LHCN-M2 (cell line): ENCODE results near the gene C16orf86. TPM values are rescaled to one million over a fixed set of nuclear protein-coding genes. Genes with fewer than 3 reads are reported as not detected.
"Not testable (repeated sequence)": the region's sequence is repeated elsewhere in the genome, so short reads cannot be mapped to it uniquely, and the experiment has no call there.

Experiments used
- DNase-seq: peaks from one replicate; pipeline ENCODE4 v3.0.0-alpha.2; 2012; ENCODE audit warnings: low read depth
- total RNA-seq: library from RNA; depleted of rRNA; stranded (reverse); fragments of >200 nt; gene quantifications from 2 replicates; pipeline ENCODE4 v1.2.3, GENCODE V29; 2014; rRNA removed

Gene C16orf86
- total RNA-seq, 1 experiment from 2014 or later = 6.3 TPM

GRCh38 chr16:67693517-67694285, 27.1 kb downstream of the C16orf86 start:
- not testable (repeated sequence) for DNase-seq

- no peak for DNase-seq
Observed at GRCh38 chr16:67694611-67695010, 28.0 kb downstream of the C16orf86 start.

- no peak for DNase-seq
Observed at GRCh38 chr16:67697422-67698185, 31.0 kb downstream of the C16orf86 start.

GRCh38 chr16:67699265-67699664, 32.7 kb downstream of the C16orf86 start:
- DNase-seq = no peak

- DNase-seq = no peak
Observed at GRCh38 chr16:67701420-67701819, 34.8 kb downstream of the C16orf86 start.

- DNase-seq = no peak
Observed at GRCh38 chr16:67702130-67702529, 35.5 kb downstream of the C16orf86 start.

GRCh38 chr16:67703626-67704025, 37.0 kb downstream of the C16orf86 start:
- DNase-seq = no peak

GRCh38 chr16:67704110-67704509, 37.5 kb downstream of the C16orf86 start:
- DNase-seq = no peak

GRCh38 chr16:67707210-67707609, 40.6 kb downstream of the C16orf86 start:
- DNase-seq = no peak

GRCh38 chr16:67707790-67708189, 41.2 kb downstream of the C16orf86 start:
- no peak for DNase-seq

- DNase-seq = peak; percentile 37
Observed at GRCh38 chr16:67708368-67708771, 41.8 kb downstream of the C16orf86 start.

- DNase-seq = no peak
Observed at GRCh38 chr16:67709050-67709449, 42.4 kb downstream of the C16orf86 start.

- DNase-seq = no peak
Observed at GRCh38 chr16:67710607-67711006, 44.0 kb downstream of the C16orf86 start.

- DNase-seq = no peak
Observed at GRCh38 chr16:67713647-67714273, 47.1 kb downstream of the C16orf86 start.

- no peak for DNase-seq
Observed at GRCh38 chr16:67714522-67714921, 47.9 kb downstream of the C16orf86 start.

- DNase-seq = no peak
Observed at GRCh38 chr16:67716097-67716496, 49.5 kb downstream of the C16orf86 start.

Other genes with a start within 250 kb of the C16orf86 start
- gene HSD11B2, start 235.7 kb upstream of the C16orf86 start, total RNA-seq = 0.17 and 0.58 TPM in 2 replicates
- gene ATP6V0D1, start 185.7 kb upstream of the C16orf86 start, total RNA-seq = 147 and 156 TPM in 2 replicates
- gene AGRP, start 183.3 kb upstream of the C16orf86 start, total RNA-seq = not detected in 2 replicates
- 24.3 and 24.4 TPM in 2 replicates for gene RIPOR1, start 138.0 kb upstream of the C16orf86 start, total RNA-seq
- 30.6 and 36.7 TPM in 2 replicates for gene CTCF, start 104.3 kb upstream of the C16orf86 start, total RNA-seq
- gene CARMIL2, start 21.7 kb upstream of the C16orf86 start, total RNA-seq = 0.58 and 0.92 TPM in 2 replicates
- 44.2 and 49.5 TPM in 2 replicates for gene ACD, start 6.6 kb upstream of the C16orf86 start, total RNA-seq
- gene PARD6A, start 5.9 kb upstream of the C16orf86 start, total RNA-seq = 0.86 and 3.2 TPM in 2 replicates
- 13.8 and 17.1 TPM in 2 replicates for gene ENKD1, start 64 bp upstream of the C16orf86 start, total RNA-seq
- gene GFOD2, start 52.5 kb downstream of the C16orf86 start, total RNA-seq = 15.9 and 17.4 TPM in 2 replicates
- gene RANBP10, start 139.7 kb downstream of the C16orf86 start, total RNA-seq = 3.8 and 4.5 TPM in 2 replicates
- gene TSNAXIP1, start 140.1 kb downstream of the C16orf86 start, total RNA-seq = 0.77 and 1.6 TPM in 2 replicates
- 61.6 and 65.5 TPM in 2 replicates for gene THAP11, start 175.5 kb downstream of the C16orf86 start, total RNA-seq
- 86.3 and 142 TPM in 2 replicates for gene NUTF2, start 180.1 kb downstream of the C16orf86 start, total RNA-seq
- gene CENPT, start 180.9 kb downstream of the C16orf86 start, total RNA-seq = 52.6 and 55.5 TPM in 2 replicates
- 59.2 and 67.7 TPM in 2 replicates for gene EDC4, start 206.2 kb downstream of the C16orf86 start, total RNA-seq
- gene NRN1L, start 218.1 kb downstream of the C16orf86 start, total RNA-seq = not detected in 2 replicates
- gene PSKH1, start 226.4 kb downstream of the C16orf86 start, total RNA-seq = 9.0 and 10.3 TPM in 2 replicates